OCI-LY3 (cell line): ENCODE measurements around the gene UBE2K.
"Not testable (repeated sequence)": the region's sequence is repeated elsewhere in the genome, so short reads cannot be mapped to it uniquely, and the experiment has no call there.

Experiments
- CTCF ChIP-seq: fragments of 200-600, 300-600 bp; sonication (generic); IDR thresholded peaks from 2 replicates; pipeline ENCODE4 v1.5.1; 2014; ENCODE audit warnings: antibody characterized with exemption, low read length, low read depth
- EZH2phosphoT487 ChIP-seq: fragments of 200-600 bp; shearing (Covaris generic); IDR thresholded peaks from 2 replicates; pipeline ENCODE4 v1.6.1; 2018; ENCODE audit warnings: antibody characterized with exemption, mixed run types, low read depth

- TF ChIP-seq CTCF, EZH2phosphoT487: not testable (repeated sequence)
These were observed 19.8 kb downstream of the UBE2K start for GRCh38 chr4:39717743-39718142.
